HEK293 (cell line): ENCODE results near the gene HHAT.

Source experiments
- CTCF ChIA-PET: fragments of 350-600 bp; formaldehyde crosslinking; extraction: SDS; loops from one replicate; lab custom pipeline; 2021; ENCODE audit warnings: antibody characterized with exemption; lab: Yijun Ruan, JAX
- POLR2A ChIA-PET: fragments of 300-600 bp; formaldehyde crosslinking; extraction: SDS; loops from one replicate; lab custom pipeline; 2020; ENCODE audit warnings: antibody characterized with exemption, inconsistent platforms; lab: Yijun Ruan, JAX
- H3K27ac ChIP-seq: fragments of 200-500 bp; sonication (Bioruptor generic); 2 replicates; pipeline ENCODE4 v1.5.1; 2014; ENCODE audit warnings: low read depth, low read length, control low read depth, inconsistent platforms; ENCODE audit errors: extremely low read depth
- H3K36me3 ChIP-seq, 2 experiments: fragments of 200-500 bp in 1 of 2; sonication (Bioruptor generic) in 1 of 2; 1 replicate in 1 of 2; 2 replicates in 1 of 2; pipeline ENCODE4 v1.5.1; 2014 to 2017; ENCODE audit warnings: inconsistent platforms in 2 of 2, low read length in 2 of 2; ENCODE audit not compliant: control insufficient read depth in 2 of 2, insufficient read depth in 1 of 2
- H3K4me1 ChIP-seq: fragments of 200-500 bp; sonication (Bioruptor generic); 2 replicates; pipeline ENCODE4 v1.5.1; 2014; ENCODE audit warnings: mild to moderate bottlenecking, low read length, inconsistent platforms; ENCODE audit not compliant: control insufficient read depth, insufficient read depth
- H3K4me3 ChIP-seq: 2 replicates; pipeline ENCODE4 v1.5.1; 2011; ENCODE audit warnings: low read depth, mild to moderate bottlenecking, control low read depth, low read length, moderate library complexity
- H3K9me3 ChIP-seq: fragments of 200-500 bp; sonication (Bioruptor generic); 2 replicates; pipeline ENCODE4 v1.5.1; 2014; ENCODE audit warnings: low read depth, low read length, inconsistent platforms; ENCODE audit not compliant: control insufficient read depth, insufficient read depth
- ATF2 ChIP-seq: fragments of 450-650 bp; formaldehyde crosslinking; IDR thresholded peaks from 2 replicates; pipeline ENCODE4 v1.5.1; 2016; ENCODE audit warnings: missing biosample characterization, missing genetic modification characterization, low read depth
- BCL6B ChIP-seq: fragments of 450-650 bp; formaldehyde crosslinking; IDR thresholded peaks from 2 replicates; pipeline ENCODE4 v1.5.1; 2017; ENCODE audit warnings: missing biosample characterization, missing genetic modification characterization
- ELK4 ChIP-seq: IDR thresholded peaks from 2 replicates; pipeline ENCODE4 v1.6.1; 2011; ENCODE audit warnings: mild to moderate bottlenecking, low read depth, low read length, borderline replicate concordance
- IKZF3 ChIP-seq: fragments of 450-650 bp; IDR thresholded peaks from 2 replicates; pipeline ENCODE4 v1.5.0; 2018; ENCODE audit warnings: missing biosample characterization, mild to moderate bottlenecking, missing genetic modification characterization, moderate library complexity
- SETDB1 ChIP-seq: IDR thresholded peaks from one replicate; pipeline ENCODE4 v1.6.1; 2017; ENCODE audit warnings: mild to moderate bottlenecking, low read length, moderate library complexity, mixed read lengths; ENCODE audit not compliant: insufficient read length
- ZBTB48 ChIP-seq: fragments of 450-650 bp; formaldehyde crosslinking; IDR thresholded peaks from 2 replicates; pipeline ENCODE4 v1.5.1; 2016; ENCODE audit warnings: missing biosample characterization, missing genetic modification characterization
- ZFP37 ChIP-seq: fragments of 450-650 bp; formaldehyde crosslinking; IDR thresholded peaks from 2 replicates; pipeline ENCODE4 v1.5.1; 2016; ENCODE audit warnings: missing biosample characterization, missing genetic modification characterization
- ZNF155 ChIP-seq: fragments of 450-650 bp; formaldehyde crosslinking; IDR thresholded peaks from 2 replicates; pipeline ENCODE4 v1.5.1; 2016; ENCODE audit warnings: missing biosample characterization, missing genetic modification characterization
- ZNF202 ChIP-seq: fragments of 450-650 bp; formaldehyde crosslinking; IDR thresholded peaks from 2 replicates; pipeline ENCODE4 v1.5.1; 2016; ENCODE audit warnings: missing biosample characterization, missing genetic modification characterization, borderline replicate concordance
- ZNF707 ChIP-seq: fragments of 450-650 bp; formaldehyde crosslinking; IDR thresholded peaks from 2 replicates; pipeline ENCODE4 v1.5.1; 2016; ENCODE audit warnings: missing biosample characterization, missing genetic modification characterization
- ZSCAN16 ChIP-seq: fragments of 450-650 bp; formaldehyde crosslinking; IDR thresholded peaks from 2 replicates; pipeline ENCODE4 v1.5.1; 2016; ENCODE audit warnings: missing biosample characterization, missing genetic modification characterization
- ZSCAN4 ChIP-seq: fragments of 450-650 bp; formaldehyde crosslinking; IDR thresholded peaks from 2 replicates; pipeline ENCODE4 v1.5.1; 2017; ENCODE audit warnings: missing biosample characterization, missing genetic modification characterization
- ZXDB ChIP-seq: fragments of 450-650 bp; formaldehyde crosslinking; IDR thresholded peaks from 2 replicates; pipeline ENCODE4 v1.5.1; 2016; ENCODE audit warnings: missing biosample characterization, missing genetic modification characterization
- TF ChIP-seq, protein P1 (sequence below): fragments of 450-650 bp; formaldehyde crosslinking; IDR thresholded peaks from 2 replicates; pipeline ENCODE4 v1.5.1; 2016; ENCODE audit warnings: missing biosample characterization, missing genetic modification characterization
- TF ChIP-seq, protein P2 (sequence below): fragments of 450-650 bp; formaldehyde crosslinking; IDR thresholded peaks from 2 replicates; pipeline ENCODE4 v1.5.1; 2016; ENCODE audit warnings: missing biosample characterization, missing genetic modification characterization, low read depth

Gene HHAT

DNA sequence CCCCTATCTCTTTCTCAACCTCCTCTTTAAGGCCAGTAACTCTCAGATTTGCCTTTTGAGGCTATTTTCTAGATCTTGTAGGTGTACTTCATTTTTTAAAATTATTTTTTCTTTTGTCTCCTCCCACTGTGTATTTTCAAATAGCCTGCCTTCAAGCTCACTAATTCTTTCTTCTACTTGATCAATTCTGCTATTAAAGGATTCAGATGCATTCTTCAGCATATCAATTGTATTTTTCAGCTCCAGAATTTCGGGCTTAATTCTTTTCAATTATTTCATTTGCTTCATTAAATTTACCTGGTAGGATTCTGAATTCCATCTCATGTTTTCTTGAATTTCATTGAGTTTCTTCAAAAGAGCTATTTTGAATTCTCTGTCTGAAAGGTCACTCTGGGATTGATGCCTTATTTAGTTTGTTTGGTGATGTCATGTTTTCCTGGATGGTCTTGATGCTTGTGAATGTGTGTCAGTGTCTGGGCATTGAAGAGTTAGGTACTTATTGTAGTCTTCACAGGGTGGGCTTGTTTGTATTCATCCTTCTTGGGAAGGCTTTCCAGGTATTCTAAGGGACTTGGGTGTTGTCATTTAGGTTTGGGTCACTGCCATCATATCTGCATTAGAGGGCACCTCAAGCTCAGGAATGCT is 3.6 kb upstream of the HHAT start:
- Histone ChIP-seq H3K27ac (no peak overlapping the region), H3K4me1 (peaks cover 19% of the 10 kb centered on the region), H3K36me3 (no peaks in the 10 kb centered on the region), H3K4me3 (no peak overlapping the region), H3K9me3 (no peaks in the 10 kb centered on the region)
- ChIA-PET POLR2A (interaction anchor here (1.1 kb wide), 1 partner anchor 20 kb away, joined by 3 read pairs; no protein-coding TSS in a partner anchor), CTCF (interaction anchor here (0.6 to 1.0 kb wide), 3 partner anchors 13 to 181 kb away, joined by 3 to 5 read pairs (median 3); no protein-coding TSS in a partner anchor)
- TF ChIP-seq ZNF202 (tag by site-specific recombination) (no peak), ATF2 (tag by site-specific recombination) (peak; percentile 63; the same call in 1 of the 2 replicates), ZFP37 (tag by site-specific recombination) (no peak), ELK4 (no peak), ZBTB48 (tag by site-specific recombination) (no peak), ZNF707 (tag by site-specific recombination) (no peak), SETDB1 (peak; percentile 68)
- TF ChIP-seq, protein P1, sequence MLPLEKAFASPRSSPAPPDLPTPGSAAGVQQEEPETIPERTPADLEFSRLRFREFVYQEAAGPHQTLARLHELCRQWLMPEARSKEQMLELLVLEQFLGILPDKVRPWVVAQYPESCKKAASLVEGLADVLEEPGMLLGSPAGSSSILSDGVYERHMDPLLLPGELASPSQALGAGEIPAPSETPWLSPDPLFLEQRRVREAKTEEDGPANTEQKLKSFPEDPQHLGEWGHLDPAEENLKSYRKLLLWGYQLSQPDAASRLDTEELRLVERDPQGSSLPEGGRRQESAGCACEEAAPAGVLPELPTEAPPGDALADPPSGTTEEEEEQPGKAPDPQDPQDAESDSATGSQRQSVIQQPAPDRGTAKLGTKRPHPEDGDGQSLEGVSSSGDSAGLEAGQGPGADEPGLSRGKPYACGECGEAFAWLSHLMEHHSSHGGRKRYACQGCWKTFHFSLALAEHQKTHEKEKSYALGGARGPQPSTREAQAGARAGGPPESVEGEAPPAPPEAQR (tag by site-specific recombination): no peak

DNA sequence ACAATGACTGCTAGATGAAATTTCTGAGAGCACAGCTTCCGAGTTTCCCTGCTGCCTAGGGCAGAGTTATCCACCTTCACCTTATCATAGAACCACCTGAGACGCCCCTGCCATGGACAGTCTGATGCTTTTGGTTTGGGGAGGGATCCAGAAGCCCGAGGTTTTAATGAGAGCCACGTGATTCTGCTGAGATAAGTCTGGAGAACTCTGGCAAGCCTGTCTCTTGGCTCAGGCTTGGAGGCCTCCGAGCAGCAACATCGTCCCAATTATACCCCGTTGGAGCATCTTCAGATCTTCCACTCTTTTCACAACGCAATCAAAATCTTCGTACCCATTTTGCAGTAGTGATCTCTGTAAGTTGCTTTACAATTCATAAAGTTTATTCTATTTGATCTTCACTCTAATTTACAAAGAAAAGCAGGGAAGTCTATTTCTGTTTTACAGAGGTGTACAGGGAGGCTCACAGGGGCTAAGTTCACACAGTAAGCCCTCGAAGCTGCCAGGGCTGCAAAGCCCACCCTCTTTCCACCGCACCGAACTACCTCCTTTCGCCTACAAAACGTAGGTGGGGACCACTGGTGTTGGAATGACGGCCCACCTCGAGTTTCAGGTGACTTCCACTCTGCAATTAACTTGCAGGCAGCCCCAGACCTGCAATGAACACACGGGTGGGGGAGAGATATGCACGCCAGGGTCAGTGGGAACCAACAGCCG is 513 bp upstream of the HHAT start:
- POLR2A ChIA-PET: no interaction called here
- CTCF ChIA-PET: interaction anchor here (1.2 to 1.7 kb wide), 2 partner anchors 46 to 184 kb away, joined by 3 to 7 read pairs; no protein-coding TSS in a partner anchor
- H3K4me1 ChIP-seq: peaks cover 29% of the 10 kb centered on the region
- TF ChIP-seq, protein P2, sequence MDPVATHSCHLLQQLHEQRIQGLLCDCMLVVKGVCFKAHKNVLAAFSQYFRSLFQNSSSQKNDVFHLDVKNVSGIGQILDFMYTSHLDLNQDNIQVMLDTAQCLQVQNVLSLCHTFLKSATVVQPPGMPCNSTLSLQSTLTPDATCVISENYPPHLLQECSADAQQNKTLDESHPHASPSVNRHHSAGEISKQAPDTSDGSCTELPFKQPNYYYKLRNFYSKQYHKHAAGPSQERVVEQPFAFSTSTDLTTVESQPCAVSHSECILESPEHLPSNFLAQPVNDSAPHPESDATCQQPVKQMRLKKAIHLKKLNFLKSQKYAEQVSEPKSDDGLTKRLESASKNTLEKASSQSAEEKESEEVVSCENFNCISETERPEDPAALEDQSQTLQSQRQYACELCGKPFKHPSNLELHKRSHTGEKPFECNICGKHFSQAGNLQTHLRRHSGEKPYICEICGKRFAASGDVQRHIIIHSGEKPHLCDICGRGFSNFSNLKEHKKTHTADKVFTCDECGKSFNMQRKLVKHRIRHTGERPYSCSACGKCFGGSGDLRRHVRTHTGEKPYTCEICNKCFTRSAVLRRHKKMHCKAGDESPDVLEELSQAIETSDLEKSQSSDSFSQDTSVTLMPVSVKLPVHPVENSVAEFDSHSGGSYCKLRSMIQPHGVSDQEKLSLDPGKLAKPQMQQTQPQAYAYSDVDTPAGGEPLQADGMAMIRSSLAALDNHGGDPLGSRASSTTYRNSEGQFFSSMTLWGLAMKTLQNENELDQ: no peak
- TF ChIP-seq BCL6B (tag by site-specific recombination) (no peak), ZNF707 (tag by site-specific recombination) (no peak), ZSCAN4 (tag by site-specific recombination) (no peak), ZSCAN16 (tag by site-specific recombination) (no peak), SETDB1 (no peak), ZNF155 (tag by site-specific recombination) (no peak), IKZF3 (no peak), ZXDB (tag by site-specific recombination) (peak; percentile 42; the same call in 1 of the 2 replicates)
- TF ChIP-seq, protein P1 (tag by site-specific recombination): no peak

More for the DNA sequence above, 513 bp upstream of the HHAT start:
- Histone ChIP-seq H3K9me3 (no peaks in the 10 kb centered on the region), H3K27ac (peak overlapping the region; percentile 99), H3K4me3 (peak overlapping the region; percentile 54), H3K36me3 (no peaks in the 10 kb centered on the region)
